ENCODE results near the gene FADS2.

The FADS2 gene

DNA sequence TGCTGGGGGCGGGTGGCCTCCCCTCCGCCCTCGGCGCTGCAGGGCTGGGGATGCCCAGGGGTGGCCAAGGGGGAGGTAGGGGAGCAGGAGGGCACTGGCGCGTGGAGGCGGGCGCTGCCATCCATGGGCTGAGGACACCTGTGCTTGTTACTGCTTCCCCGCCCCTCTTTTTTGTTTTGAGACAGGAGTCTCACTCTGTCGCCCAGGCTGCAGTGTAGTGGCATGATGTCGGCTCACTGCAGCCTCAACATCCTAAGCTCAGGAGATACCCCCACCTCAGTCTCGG, 63.9 kb downstream of the FADS2 start:
- no peaks in the 10 kb centered on the region for H3K79me2 ChIP-seq (ENCODE audit: insufficient read depth, low read length)
- H3K4me3 ChIP-seq (ENCODE audit: insufficient read depth, low read length, poor library complexity, severe bottlenecking), result peak overlapping the region; percentile 71
- peak overlapping the region; percentile 85 for H2AFZ ChIP-seq (ENCODE audit: low read depth, low read length, severe bottlenecking)
- H3K36me3 ChIP-seq (ENCODE audit: low read length), result no peaks in the 10 kb centered on the region
- peak overlapping the region; percentile 35 for H3K27ac ChIP-seq (ENCODE audit: low read depth, low read length)
- peak overlapping the region; percentile 68 for H3K9ac ChIP-seq (ENCODE audit: low read length)
- no peaks in the 10 kb centered on the region for H3K27me3 ChIP-seq (ENCODE audit: low read length)
- no peaks in the 10 kb centered on the region for H3K9me2 ChIP-seq (replicated peaks; ENCODE audit: insufficient read depth, low read length)
- TF ChIP-seq EZH2phosphoT487 (conservative IDR thresholded peaks at IDR 0.05; ENCODE audit: low read length), result no peak
- H3F3A ChIP-seq (ENCODE audit: insufficient read depth), result peaks cover 7% of the 10 kb centered on the region; the same call in 1 of the 2 replicates
- no peaks in the 10 kb centered on the region for H3K9me3 ChIP-seq (ENCODE audit: insufficient read depth, low read length)
- no peaks in the 10 kb centered on the region for H4K20me1 ChIP-seq (ENCODE audit: low read depth, low read length)
- peak overlapping the region; percentile 65 for H3K4me2 ChIP-seq (ENCODE audit: low read depth, low read length, poor library complexity, severe bottlenecking)

GRCh38 chr11:61893981-61894380, 65.9 kb downstream of the FADS2 start:
- Histone ChIP-seq H3K79me2 (ENCODE audit: insufficient read depth, low read length) (no peaks in the 10 kb centered on the region), H3K9ac (ENCODE audit: low read length) (no peak overlapping the region)

GRCh38 chr11:61895046-61895717, 67.1 kb downstream of the FADS2 start:
- Histone ChIP-seq H3K9me2 (replicated peaks; ENCODE audit: insufficient read depth, low read length) (no peaks in the 10 kb centered on the region), H3K27me3 (ENCODE audit: low read length) (no peaks in the 10 kb centered on the region), H4K20me1 (ENCODE audit: low read depth, low read length) (no peaks in the 10 kb centered on the region), H3K4me2 (ENCODE audit: low read depth, low read length, poor library complexity, severe bottlenecking) (no peak overlapping the region), H3F3A (ENCODE audit: insufficient read depth) (peaks cover 7% of the 10 kb centered on the region; the same call in 1 of the 2 replicates), H2AFZ (ENCODE audit: low read depth, low read length, severe bottlenecking) (no peak overlapping the region), H3K79me2 (ENCODE audit: insufficient read depth, low read length) (no peaks in the 10 kb centered on the region), H3K36me3 (ENCODE audit: low read length) (no peaks in the 10 kb centered on the region), H3K27ac (ENCODE audit: low read depth, low read length) (no peak overlapping the region), H3K9ac (ENCODE audit: low read length) (no peak overlapping the region), H3K9me3 (ENCODE audit: insufficient read depth, low read length) (no peaks in the 10 kb centered on the region), H3K4me3 (ENCODE audit: insufficient read depth, low read length, poor library complexity, severe bottlenecking) (no peak overlapping the region)
- TF ChIP-seq CTCF (IDR thresholded peaks at IDR 0.05; ENCODE audit: insufficient read depth, low read length, poor library complexity, severe bottlenecking) (no peak), EZH2phosphoT487 (conservative IDR thresholded peaks at IDR 0.05; ENCODE audit: low read length) (no peak)

More at GRCh38 chr11:61893981-61894380, 65.9 kb downstream of the FADS2 start:
- Histone ChIP-seq H3F3A (ENCODE audit: insufficient read depth) (peaks cover 7% of the 10 kb centered on the region; the same call in 1 of the 2 replicates), H3K4me2 (ENCODE audit: low read depth, low read length, poor library complexity, severe bottlenecking) (no peak overlapping the region), H3K27me3 (ENCODE audit: low read length) (no peaks in the 10 kb centered on the region), H3K9me2 (replicated peaks; ENCODE audit: insufficient read depth, low read length) (no peaks in the 10 kb centered on the region), H4K20me1 (ENCODE audit: low read depth, low read length) (no peaks in the 10 kb centered on the region), H3K27ac (ENCODE audit: low read depth, low read length) (no peak overlapping the region), H2AFZ (ENCODE audit: low read depth, low read length, severe bottlenecking) (no peak overlapping the region), H3K4me3 (ENCODE audit: insufficient read depth, low read length, poor library complexity, severe bottlenecking) (no peak overlapping the region), H3K36me3 (ENCODE audit: low read length) (no peaks in the 10 kb centered on the region), H3K9me3 (ENCODE audit: insufficient read depth, low read length) (no peaks in the 10 kb centered on the region)
- TF ChIP-seq EZH2phosphoT487 (conservative IDR thresholded peaks at IDR 0.05; ENCODE audit: low read length), result no peak
- TF ChIP-seq CTCF (IDR thresholded peaks at IDR 0.05; ENCODE audit: insufficient read depth, low read length, poor library complexity, severe bottlenecking), result no peak

DNA sequence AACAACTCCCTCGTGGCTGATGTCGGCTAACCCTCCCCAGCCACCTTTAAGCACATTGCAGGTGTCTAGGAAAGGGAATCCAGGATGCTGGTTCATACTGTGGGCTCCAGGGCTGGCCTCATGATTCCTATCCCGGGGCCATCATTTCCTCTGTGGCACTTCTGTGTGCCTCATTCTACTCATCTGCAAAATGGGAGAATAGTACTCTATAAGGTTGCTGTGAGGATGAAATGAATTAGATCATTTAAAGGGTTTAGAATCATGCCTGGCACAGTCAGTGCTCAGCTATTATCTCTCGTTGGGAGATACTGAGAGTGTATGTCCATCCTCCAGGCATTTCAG, 67.6 kb downstream of the FADS2 start:
- Histone ChIP-seq H3K4me2 (ENCODE audit: low read depth, low read length, poor library complexity, severe bottlenecking) (no peak overlapping the region), H3K27ac (ENCODE audit: low read depth, low read length) (no peak overlapping the region), H3K9me3 (ENCODE audit: insufficient read depth, low read length) (no peaks in the 10 kb centered on the region), H3K9me2 (replicated peaks; ENCODE audit: insufficient read depth, low read length) (no peaks in the 10 kb centered on the region), H3K9ac (ENCODE audit: low read length) (no peak overlapping the region), H3K27me3 (ENCODE audit: low read length) (no peaks in the 10 kb centered on the region), H3F3A (ENCODE audit: insufficient read depth) (peaks cover 7% of the 10 kb centered on the region; the same call in 1 of the 2 replicates), H2AFZ (ENCODE audit: low read depth, low read length, severe bottlenecking) (no peak overlapping the region), H3K36me3 (ENCODE audit: low read length) (no peaks in the 10 kb centered on the region), H3K4me3 (ENCODE audit: insufficient read depth, low read length, poor library complexity, severe bottlenecking) (no peak overlapping the region), H3K79me2 (ENCODE audit: insufficient read depth, low read length) (no peaks in the 10 kb centered on the region), H4K20me1 (ENCODE audit: low read depth, low read length) (no peaks in the 10 kb centered on the region)
- no peak for TF ChIP-seq EZH2phosphoT487 (conservative IDR thresholded peaks at IDR 0.05; ENCODE audit: low read length)
- no peak for TF ChIP-seq CTCF (IDR thresholded peaks at IDR 0.05; ENCODE audit: insufficient read depth, low read length, poor library complexity, severe bottlenecking)

All from SU-DHL-6 (cell line).